ENCODE measurements around the gene EPG5. TPM values are rescaled to one million over a fixed set of nuclear protein-coding genes. Genes with fewer than 3 reads are reported as not detected.

The EPG5 gene
- 10 to 100 TPM; 55.7 to 66.4 TPM for total RNA-seq
- 19.0 TPM for polyA plus RNA-seq (ENCODE audit: insufficient read depth, low read depth, low replicate concordance)
- long read RNA-seq, donor 1, result 0 reads
- long read RNA-seq, donor 2, result 0 reads

DNA sequence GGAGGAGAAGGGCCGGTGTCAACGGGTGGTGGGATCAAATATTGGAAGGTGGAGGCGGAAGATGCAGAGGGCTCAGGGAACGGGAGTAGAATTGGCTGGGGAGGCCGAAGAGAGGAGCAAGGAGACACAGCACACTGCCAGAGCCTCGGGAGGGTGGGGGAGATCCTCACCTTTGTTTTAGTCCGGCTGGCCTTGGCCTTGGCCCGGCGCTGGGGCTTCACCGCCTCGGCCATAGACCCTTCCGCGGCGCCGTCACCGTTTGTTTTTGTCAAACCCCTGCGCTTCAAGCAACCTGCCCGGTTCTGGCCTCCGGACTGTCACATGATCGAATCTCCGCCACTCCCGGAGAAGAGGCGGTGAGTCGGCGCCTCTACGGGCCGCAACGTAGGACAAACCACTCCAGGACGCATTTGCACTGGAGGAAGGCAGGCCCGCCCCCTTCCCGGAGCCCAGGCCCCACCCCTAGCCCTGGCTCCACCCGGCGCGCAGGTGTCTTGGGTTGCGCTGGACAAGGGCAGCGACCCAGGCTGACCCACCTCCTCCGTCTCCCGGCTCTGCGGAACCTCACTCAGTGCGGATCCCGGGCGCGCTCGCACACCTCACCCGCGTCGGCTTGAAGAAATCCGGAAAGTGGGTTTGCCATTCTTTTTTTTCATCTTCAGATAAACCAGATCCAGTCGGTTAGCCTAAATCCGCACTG, at the start of gene EPG5:
Gene EPG5 (minus strand): TSS at position 323 of the 700 bp plus-strand sequence. CDS start 90 bp downstream, at position 233.
- peak within 1 kb of the TSS; percentile 65 to 84 for H3K4me3 ChIP-seq
- H3K27me3 ChIP-seq, result no peaks in the 10 kb centered on the region
- H3K27ac ChIP-seq, result peak within 1 kb of the TSS; percentile 64 to 66
- no peaks in the 10 kb centered on the region for H3K36me3 ChIP-seq (ENCODE audit: low read depth, missing control alignments)
- DNase-seq, result peak; percentile 97
- WGBS, 2 donors, result 0 to 1% methylated on average over 37 to 50 of the region's 50 CpGs
- H3K9me3 ChIP-seq, result no peaks in the 10 kb centered on the region
- TF ChIP-seq POLR2A (IDR thresholded peaks at IDR 0.05), result no peak
- no peak for TF ChIP-seq CTCF (IDR thresholded peaks at IDR 0.05)
- no peaks in the 10 kb centered on the region for H3K4me1 ChIP-seq
- intact Hi-C loops (cut with DNase I; ENCODE audit: low total_unique reads), result no loop called here

GRCh38 chr18:46013484-46014189, 46.5 kb upstream of the EPG5 start:
- DNase-seq, result no peak
- Histone ChIP-seq H3K27me3 (no peaks in the 10 kb centered on the region), H3K36me3 (ENCODE audit: low read depth, missing control alignments) (no peaks in the 10 kb centered on the region), H3K9me3 (no peaks in the 10 kb centered on the region), H3K27ac (no peak overlapping the region), H3K4me3 (no peak overlapping the region), H3K4me1 (no peaks in the 10 kb centered on the region)
- 79 to 82% methylated on average over 5 of the region's 5 CpGs for WGBS, 2 donors
- intact Hi-C loops (cut with DNase I; ENCODE audit: low total_unique reads), result no loop called here
- TF ChIP-seq POLR2A (IDR thresholded peaks at IDR 0.05) (no peak), CTCF (IDR thresholded peaks at IDR 0.05) (no peak)

- H3K27me3 ChIP-seq, result no peaks in the 10 kb centered on the region
- H3K4me3 ChIP-seq, result no peak overlapping the region
- H3K36me3 ChIP-seq (ENCODE audit: low read depth, missing control alignments), result no peaks in the 10 kb centered on the region
- intact Hi-C loops (cut with DNase I; ENCODE audit: low total_unique reads), result no loop called here
- no peaks in the 10 kb centered on the region for H3K9me3 ChIP-seq
- no peak for TF ChIP-seq CTCF (IDR thresholded peaks at IDR 0.05)
- TF ChIP-seq POLR2A (IDR thresholded peaks at IDR 0.05), result no peak
- WGBS, 2 donors, result 86 to 93% methylated on average over 4 of the region's 4 CpGs
- DNase-seq, result no peak
- H3K27ac ChIP-seq, result no peak overlapping the region
- no peaks in the 10 kb centered on the region for H3K4me1 ChIP-seq
Observed at GRCh38 chr18:46010676-46011075, 43.5 kb upstream of the EPG5 start.

DNA sequence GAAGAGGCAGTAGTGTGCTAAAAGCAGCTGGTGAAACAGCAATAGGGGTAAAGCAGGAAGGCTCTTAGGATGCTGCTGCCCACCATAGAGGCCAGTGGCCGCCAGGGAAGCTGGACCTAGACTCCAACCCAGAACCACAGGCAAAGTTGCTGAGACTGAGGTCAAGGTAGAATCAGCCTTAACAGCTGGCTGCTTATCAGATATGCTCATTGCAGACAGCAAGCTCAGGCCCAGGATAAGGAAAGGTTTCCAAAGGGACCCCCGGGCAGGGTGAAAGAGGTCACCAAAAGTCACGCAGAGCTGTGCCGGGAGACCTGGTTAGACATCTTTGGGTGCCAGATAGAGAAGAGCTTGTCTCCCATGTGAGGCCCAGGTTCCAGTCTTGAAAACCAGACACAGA, 42.9 kb upstream of the EPG5 start:
- Histone ChIP-seq H3K27me3 (no peaks in the 10 kb centered on the region), H3K4me3 (no peak overlapping the region), H3K27ac (no peak overlapping the region), H3K9me3 (no peaks in the 10 kb centered on the region), H3K4me1 (no peaks in the 10 kb centered on the region), H3K36me3 (ENCODE audit: low read depth, missing control alignments) (peaks cover 2% of the 10 kb centered on the region)
- no peak for TF ChIP-seq CTCF (IDR thresholded peaks at IDR 0.05)
- TF ChIP-seq POLR2A (IDR thresholded peaks at IDR 0.05), result no peak
- intact Hi-C loops (cut with DNase I; ENCODE audit: low total_unique reads), result no loop called here
- 81 to 96% methylated on average over 3 to 4 of the region's 4 CpGs for WGBS, 2 donors
- no peak for DNase-seq
